DMS153 treated with DMSO at 0.1 percent for 48 hours (cell line): ENCODE results near the gene SLC16A8.
"Not testable (repeated sequence)": the region's sequence is repeated elsewhere in the genome, so short reads cannot be mapped to it uniquely, and the experiment has no call there.

Source experiments
- DNase-seq: peaks from one replicate; lab custom pipeline; 2025; ENCODE audit not compliant: unreplicated experiment; lab: John Stamatoyannopoulos, UW

Gene SLC16A8

DNA sequence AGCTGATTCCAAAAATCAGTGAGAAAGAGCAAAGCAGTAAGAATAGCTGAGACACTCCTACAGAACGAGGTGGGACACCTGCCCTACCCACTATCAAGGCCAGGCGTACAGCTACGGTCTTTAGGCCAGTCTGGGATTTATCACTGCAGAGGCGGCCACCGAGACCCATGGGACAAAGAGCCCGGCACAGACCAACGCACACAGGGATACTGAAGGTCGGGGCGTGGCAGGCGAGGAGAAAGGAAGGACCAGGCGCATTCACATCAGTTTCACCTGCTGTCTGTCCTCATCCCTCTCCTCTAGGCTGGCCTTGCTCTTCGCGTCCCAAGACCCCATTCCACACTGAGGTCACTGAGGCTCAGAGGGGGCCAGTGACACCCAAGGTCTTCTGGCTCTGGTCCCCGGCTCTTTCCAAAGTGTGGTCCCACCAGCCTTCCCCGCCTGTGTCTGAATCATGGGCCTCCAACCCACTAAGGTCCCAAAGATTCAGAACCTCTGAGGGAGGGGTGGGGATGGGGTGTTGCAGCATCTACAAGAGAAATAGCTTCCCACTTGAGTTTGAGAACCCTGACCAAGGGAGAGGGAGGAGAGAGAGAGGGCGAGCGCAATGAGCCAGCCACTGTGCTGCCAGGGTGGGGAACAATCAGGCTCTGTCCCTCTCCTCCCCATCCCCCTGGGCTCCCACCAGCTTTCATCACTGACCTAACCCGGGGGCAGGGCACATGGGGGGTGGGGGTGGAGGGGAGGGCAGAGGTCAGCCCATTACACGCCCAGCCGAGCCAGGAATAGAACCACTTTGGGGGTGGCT, 34.0 kb downstream of the SLC16A8 start:
- no peak for DNase-seq

DNA sequence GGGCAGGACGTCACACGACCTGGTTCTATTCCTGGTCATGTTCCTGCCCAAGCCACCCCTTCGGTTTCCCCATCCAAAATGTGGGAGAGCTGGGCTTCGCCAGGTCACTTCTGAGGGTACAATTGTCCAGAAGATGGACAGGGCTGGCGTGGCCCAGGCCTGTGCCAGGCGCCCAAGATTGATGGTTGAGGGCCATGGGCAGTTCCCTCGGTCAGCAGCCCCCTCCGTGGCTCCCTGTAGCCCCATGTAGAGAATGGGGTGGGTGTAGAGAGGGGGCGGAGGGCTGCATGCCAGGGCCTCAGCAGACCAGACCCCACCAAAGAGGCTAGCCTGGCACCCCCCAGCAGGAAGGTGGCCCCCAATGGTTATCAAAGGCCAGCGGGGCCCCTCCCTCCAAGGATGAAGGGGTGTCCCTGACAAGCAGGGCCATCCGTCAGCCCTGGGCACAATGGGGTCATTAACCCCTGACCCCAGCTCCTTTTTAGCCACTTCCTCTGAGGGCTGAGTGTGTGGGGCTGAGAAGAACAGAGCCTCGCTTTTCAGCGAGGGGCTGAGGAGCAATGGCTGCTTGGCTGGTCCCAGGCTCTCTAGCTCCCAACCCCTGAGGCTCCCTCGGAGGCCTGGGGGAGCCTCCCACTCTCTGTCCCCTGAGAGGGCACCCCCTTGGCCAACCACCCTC, 37.8 kb downstream of the SLC16A8 start:
- no peak for DNase-seq

GRCh38 chr22:38043151-38044039, 40.6 kb downstream of the SLC16A8 start:
- DNase-seq = no peak

DNA sequence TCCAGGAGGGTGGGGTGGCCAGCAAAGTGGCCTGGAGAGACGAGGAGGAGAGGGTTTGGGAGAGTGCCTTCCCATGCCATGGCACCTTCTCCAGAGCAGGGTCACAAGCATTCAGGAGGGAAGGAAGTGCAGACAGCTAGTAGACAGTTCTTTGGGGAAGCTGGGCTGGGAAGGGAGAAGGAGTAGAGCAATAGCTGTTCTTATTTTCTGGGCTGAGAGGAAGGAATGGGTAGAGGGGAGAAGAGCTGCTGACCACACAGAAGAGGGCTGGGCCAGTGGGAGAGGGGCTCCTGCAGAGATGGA, 41.5 kb downstream of the SLC16A8 start:
- no peak for DNase-seq

DNA sequence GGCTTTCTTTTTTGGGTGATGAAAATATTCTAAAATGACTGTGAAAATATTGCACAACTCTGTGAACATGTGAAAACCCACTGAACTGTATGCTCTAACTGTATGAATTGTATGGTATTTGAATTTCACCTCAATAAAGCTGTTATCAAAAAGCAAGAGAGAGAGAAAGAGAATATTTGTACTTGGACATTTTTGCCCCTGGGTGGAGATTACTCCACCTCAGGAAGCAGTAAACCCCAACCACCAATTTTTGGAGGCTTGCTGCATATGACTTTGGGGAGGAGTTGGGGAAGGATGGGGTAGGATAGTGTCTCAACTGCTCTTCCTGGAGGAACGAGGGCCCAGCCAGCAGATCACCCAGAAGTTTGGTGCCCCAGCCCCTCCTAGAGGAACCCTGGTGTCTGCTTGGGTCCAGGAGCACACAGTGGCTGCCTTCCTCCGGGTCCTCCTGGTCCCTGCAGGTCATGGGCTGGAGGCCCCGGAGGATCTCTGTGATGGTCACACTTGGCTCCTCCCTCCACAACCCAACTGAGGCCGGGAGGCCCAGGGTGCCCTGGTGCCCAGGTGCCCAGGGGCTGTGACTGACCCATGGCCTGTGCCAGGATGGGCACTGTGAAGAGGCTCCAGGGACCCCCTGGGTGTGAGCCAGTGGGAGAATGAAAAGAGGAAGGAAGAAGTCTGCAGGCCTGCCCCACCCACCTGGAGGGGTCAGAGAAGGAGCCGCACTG, 42.1 kb downstream of the SLC16A8 start:
- no peak for DNase-seq

GRCh38 chr22:38040953-38041759, 42.8 kb downstream of the SLC16A8 start:
- DNase-seq = no peak

- no peak for DNase-seq
Measured at GRCh38 chr22:38038890-38039812, 44.8 kb downstream of the SLC16A8 start.

DNA sequence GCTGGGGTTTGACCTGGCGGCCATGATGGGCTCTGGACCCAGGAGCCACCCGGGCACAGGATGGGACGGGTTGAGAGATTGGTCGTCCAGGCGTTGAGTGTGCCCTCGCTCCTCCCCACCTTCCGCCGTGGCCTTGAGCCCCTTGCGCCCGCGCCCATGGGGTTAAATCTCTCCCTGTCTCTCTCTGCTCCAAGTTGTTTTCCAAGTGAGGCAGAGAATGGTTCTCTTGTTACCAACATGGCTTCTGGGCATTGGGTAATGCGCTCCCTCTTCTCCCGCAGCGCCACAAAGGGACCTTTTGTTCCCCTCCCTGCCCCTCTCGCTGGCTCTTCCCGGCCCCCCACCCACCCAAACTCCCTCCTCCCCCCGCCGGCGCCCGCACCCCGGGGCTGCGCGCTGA, 45.6 kb downstream of the SLC16A8 start:
- DNase-seq = no peak

- DNase-seq = not testable (repeated sequence)
Measured at GRCh38 chr22:38037367-38038150, 46.4 kb downstream of the SLC16A8 start.

GRCh38 chr22:38036392-38037062, 47.5 kb downstream of the SLC16A8 start:
- DNase-seq = no peak

DNA sequence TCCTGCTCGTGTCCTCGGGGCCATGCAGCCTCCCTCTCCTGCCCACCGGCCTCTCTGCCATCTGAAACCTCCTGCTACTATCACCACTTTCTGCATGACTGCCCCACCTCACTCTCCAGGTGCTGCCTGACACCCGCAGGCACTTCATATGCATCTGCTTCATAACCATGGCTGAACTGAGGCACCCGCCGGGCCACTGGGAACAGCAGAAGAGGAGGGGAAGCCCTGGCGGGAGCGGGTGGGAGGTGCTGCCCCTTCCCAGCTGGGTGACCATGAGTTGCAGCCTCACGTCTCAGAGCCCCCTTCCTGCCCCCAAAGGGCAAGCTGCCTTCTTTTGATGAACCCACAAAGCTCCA, 48.5 kb downstream of the SLC16A8 start:
- no peak for DNase-seq

DNA sequence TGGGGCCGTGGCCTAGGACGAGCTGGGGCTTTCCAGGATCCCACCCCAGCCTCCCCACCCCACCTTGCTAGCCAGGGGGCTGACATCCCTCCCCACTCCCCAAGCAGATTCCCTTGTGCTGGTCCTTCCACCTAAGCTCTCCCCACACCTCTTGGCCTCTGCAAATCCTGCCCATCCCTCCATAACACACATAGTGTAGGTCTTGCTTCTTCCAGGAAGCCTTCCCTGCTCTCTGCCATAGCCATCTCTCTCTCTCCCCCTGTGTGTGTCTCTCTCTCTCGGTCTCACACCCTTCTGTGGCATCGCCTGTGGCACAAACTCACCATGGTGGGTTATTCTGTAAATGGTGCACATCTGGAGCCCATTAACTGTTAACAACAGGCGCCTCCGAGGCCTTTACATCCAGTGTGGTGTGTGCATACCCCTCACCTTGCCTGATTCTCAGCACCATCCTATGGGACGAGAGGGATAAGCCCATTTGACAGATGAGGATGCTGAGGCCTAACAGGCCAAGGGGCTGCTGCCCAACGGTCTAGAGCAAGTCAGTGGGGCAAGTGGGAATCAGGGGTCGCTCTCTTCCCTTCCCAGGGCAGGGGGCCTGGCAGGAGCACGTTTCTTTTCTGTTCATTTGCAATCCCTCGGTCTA, 49.0 kb downstream of the SLC16A8 start:
- DNase-seq = no peak

DNA sequence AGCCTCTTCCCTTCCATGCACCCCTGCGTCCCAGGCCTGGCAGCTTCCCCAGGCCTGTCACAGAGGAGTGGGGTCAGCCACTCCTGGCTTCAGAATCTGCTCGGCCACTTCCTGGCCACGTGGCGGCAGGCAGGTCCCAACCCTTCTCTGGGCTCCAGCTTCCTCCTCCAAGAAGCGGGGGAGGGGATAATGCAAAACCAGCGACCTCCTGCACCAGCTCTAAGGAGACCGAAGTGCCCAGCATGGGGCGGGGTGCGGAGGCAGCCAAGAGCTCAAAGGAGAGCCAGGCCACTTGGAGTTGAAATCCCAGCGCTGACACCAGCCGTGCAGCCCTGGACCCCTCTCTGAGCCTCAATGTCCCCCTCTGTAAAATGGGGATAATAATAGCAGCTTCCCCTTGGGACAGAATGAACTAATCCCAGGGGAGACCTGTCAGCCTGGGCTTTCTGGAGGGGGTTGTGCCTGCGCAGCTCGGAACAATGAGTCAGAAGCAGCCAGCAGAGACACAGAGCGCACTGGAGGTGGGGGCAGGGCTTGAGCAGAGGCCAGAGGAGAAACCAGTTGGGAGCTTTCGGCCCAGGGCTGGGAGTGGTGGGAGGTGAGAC, 49.6 kb downstream of the SLC16A8 start:
- no peak for DNase-seq

- no peak for DNase-seq
Measured at GRCh38 chr22:38033522-38034277, 50.3 kb downstream of the SLC16A8 start.

DNA sequence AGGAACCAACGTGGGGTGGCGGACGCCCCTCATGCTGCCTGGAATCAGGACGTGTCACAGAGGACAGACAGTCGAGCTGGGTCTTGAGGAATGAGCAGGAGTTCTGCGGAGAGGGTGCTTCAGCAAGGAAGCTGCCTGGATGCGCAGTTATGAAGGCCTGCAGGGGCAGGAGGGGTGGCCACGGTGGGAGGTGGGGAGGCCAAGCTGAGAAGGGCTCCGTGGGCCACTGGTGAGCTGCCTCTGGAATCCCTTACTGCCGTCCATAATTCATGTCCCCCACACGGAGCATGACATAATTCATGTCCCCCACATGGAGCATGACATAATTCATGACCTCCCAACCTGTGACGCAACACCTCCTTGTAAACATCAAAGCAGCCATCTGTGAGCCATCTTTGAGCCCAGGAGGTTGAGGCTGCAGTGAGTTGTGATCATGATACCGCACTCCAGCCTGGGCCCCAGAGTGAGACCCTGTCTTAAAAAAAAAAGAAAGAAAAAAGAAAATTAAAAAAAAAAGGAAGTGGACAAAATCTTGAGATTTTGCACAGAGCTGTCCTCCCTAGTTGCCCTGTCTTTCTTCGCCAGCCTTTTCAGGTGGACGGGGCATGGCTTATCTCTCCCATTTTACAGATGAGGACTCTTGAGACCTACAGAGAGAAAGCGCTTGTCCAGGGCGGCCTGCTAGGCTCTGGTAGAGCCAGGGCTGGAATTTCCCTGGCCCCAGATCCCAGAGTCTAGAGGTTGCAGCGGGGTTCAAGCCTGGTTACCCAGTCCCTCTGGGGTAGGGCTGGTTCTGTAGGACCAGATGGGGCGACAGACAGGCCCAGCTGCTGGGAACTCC, 51.1 kb downstream of the SLC16A8 start:
- no peak for DNase-seq
